Fibroblast of skin of scalp (primary cell): ENCODE measurements around the gene PPP3R1. TPM values are rescaled to one million over a fixed set of nuclear protein-coding genes. Genes with fewer than 3 reads are reported as not detected.
A peak's percentile ranks its signal among the peaks of the same experiment; 100 is the strongest.

Source experiments
- DNase-seq: peaks from one replicate; pipeline ENCODE4 v3.0.0-alpha.2; 2013
- polyA plus RNA-seq, 2 experiments: library from polyadenylated mRNA; unstranded; fragments of 120-200 nt; gene quantifications; one replicate each; pipeline ENCODE4 v1.2.1, GENCODE V29; 2013; ENCODE audit not compliant: insufficient read length in 2 of 2

PPP3R1 gene
- polyA plus RNA-seq (2013, experiment 1 of 2; ENCODE audit: insufficient read length), result 62.7 TPM
- polyA plus RNA-seq (2013, experiment 2 of 2; ENCODE audit: insufficient read length), result 67.4 TPM

DNA sequence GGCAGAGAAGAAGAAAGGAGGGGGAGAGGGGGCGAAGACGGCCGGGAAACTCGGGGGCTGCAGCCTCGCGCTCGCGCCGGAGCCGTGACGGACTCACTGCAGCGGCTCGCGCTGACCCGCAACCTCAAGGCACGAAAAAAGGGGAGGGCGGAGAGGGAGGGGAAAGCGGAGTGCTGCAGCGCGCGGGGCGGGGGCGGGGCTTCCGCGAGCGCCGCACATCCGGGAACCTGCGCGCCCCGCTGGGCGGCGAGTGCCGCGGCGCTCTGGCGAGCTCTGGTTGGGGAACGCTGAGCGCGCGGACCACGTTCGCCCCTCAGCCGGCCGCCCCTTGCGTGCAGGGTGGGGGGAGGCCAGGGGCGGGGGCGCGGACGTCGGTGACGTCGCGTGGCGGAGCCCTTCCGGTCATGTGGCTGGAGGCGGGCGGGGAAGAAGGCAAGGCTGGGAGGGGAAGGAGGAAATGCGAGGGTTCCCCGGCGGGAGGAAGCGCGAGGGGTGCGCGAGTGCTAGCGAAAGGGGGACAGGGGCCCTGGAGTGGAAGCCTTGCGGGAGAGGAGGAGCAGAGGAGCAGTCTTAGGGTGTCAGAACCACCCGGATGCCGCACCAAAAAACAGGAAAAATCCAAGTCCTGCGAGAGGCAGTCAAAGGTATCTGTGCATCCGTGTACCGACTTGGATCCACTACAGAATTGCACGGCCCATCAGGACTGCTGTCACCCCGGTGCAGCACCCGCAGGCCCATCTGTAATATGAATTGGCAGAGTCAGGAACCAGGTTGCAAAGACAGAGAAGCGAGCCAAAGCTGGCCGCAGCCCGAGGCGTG, at the start of gene PPP3R1:
Gene PPP3R1 (minus strand): TSS at position 133 of the 819 bp plus-strand sequence. CDS start 405 bp downstream, outside the sequence.
- peak; percentile 98 for DNase-seq

DNA sequence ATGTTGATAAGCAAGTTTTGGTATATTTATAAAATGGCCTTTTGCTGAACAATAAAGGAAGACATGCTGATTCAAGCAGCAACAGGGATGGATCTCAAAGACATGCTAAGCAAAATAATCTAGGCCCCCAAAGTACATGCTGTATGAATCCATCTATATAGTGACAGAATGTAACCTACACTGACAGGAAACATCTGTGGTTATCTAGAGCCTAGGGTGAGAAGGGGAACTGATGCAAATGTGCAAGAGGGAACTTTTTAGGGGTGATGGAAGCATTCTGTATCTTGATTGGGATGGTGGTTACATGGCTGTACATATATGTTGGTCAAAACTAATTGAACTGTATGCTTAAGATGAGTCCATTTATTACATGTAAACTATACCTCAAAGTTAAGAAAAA, 43.2 kb upstream of the PPP3R1 start:
- DNase-seq, result no peak

GRCh38 chr2:68294913-68295312, 42.6 kb upstream of the PPP3R1 start:
- DNase-seq, result no peak

DNA sequence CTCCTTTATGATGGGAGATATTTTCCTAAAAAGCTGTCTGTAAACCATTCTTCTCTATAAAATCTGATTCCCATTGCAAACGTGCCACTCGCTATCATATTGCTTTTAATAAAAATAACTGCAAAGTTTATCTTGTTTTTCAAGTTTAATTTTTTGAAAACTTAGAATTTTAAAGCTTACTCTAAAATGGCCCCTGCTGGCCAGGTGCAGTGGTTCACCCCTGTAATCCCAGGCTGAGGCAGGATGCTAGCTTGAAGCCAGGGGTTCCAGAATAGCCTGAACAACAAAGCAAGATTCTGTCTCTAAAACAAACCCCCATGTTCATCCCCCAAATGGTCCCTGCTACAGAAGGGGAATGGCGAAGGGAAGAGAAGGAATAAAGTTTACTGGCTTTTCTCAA, 41.9 kb upstream of the PPP3R1 start:
- no peak for DNase-seq

DNA sequence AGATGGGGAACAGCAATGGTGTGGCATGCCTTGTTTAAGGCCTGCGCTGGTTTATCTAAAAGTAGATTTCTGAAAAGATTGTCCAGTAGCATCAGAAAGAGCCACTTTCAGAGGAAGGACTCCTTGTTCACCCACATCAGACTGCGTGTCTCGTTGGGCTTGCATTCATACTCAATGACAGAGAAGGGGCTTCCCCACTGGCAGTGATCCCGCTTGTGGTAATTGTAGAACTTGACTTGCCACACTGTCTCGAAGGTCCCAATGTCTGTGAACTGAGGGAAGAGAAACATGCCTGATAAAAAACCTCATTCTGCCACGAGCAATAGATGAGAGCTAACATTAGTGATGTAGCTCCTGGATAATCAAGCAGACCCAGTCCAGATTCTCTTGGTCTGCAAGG, 41.4 kb upstream of the PPP3R1 start:
- no peak for DNase-seq

DNA sequence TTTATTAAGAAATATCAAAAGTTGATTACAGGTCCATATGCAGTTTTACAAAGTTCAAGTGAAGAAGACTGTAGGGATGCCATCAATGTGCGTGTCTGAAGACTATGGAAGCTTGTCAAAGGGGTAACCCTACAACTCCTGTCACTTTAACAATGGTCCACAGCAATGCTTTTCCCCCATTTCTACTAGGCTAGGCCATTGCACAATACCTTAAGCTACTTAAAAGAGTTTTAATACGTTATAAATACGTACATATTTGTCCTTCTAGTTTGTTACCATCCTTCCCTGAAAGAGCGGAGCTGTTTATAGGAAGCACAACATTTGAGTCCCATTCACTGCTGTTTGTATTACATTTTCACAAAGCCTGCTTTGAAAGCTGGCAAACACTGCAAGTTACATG, 40.7 kb upstream of the PPP3R1 start:
- DNase-seq, result no peak

DNA sequence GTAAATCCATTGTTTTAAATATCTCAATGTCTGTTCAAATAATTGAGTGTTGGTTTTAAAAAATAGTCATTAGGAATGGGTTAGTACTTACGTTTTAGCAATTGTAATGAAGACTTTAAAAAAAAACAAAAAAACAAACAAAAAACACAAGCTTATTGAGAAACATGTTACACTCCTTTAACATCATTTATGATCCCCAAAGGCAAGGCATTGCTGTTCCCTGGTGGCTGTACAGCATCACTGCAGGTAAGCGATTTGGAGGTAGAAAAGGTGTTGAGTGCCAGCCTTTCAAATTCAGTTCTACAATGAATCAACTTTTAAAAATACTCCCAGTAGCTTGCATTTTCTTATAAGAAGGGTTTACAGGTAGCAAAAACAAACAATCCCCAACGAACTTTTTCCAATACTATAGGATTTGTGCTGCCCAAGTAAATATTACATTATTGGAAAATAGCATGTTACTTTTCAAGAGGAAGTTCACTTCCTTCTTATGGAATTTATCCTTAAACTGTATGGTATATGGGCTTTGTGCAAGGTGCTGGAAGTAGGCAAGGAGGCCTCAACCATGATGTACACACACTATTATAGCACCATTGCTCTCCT, 39.9 kb upstream of the PPP3R1 start:
- DNase-seq, result peak; percentile 26

- no peak for DNase-seq
Observed at GRCh38 chr2:68291314-68291713, 39.0 kb upstream of the PPP3R1 start.

- DNase-seq, result no peak
Observed at GRCh38 chr2:68290901-68291300, 38.6 kb upstream of the PPP3R1 start.

DNA sequence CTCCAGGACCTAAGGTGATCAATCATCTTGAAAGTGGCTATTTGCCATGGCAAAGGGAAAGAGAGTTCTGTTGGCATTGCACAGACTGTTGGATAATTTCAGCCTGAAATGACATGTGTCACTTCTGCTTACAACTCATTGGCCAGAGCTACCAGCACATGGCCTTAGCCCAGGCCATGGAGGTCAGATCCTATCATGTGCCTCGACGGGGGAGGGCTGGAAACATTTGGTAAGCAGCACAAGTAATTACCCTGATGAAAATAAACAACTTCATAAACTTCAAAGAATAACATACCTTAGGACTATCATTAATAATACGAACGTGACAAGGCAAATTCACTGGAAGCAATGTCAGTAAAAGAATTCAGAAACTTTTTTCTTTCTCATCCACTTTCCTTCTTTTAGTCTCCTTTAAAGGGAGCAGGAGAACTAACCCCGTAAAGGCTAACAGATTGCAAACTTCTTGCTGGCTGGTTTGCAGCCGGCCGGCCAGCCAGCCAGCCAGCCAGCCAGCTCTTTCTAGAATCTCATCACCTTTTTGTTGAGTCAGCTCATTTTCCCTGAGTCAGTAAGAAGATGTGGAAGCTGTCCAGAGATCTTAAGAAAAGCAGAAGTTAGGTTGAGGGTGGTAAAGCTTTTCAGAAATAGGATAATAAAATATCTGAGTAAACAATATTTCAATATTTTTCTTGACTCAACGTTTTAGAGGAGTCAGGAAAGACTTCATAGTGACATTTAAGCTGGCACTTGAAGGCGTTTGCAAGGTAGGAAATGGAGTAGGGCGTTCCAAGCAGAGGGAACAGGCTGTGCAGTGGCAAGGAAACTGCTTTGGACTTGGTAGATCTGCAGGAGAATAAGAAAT, 35.5 kb upstream of the PPP3R1 start:
- peak; percentile 36 for DNase-seq

DNA sequence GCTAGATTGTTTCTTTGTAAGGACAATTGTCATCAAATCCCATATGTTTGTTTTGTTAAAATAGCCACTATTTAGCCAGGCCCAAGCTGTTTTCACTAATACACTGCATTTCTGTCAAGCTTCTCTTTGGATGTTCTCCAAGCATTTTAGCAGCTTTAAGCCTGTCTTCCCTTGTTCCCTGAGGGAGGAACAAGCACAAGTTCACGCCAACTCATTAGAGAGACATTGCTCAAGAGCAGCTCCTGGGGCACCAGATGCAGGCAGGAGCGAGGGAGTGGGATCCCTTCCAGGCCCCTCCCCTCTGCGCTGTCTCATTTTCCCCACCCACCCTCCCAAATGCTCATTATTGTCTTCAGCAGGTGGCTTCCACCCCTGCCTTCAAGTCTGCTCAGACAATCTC, 32.6 kb upstream of the PPP3R1 start:
- DNase-seq, result peak; percentile 65

- no peak for DNase-seq
Observed at GRCh38 chr2:68283419-68283812, 31.1 kb upstream of the PPP3R1 start.

- peak; percentile 45 for DNase-seq
Observed at GRCh38 chr2:68282811-68283418, 30.6 kb upstream of the PPP3R1 start.

- DNase-seq, result no peak
Observed at GRCh38 chr2:68280796-68281195, 28.5 kb upstream of the PPP3R1 start.

GRCh38 chr2:68280348-68280747, 28.0 kb upstream of the PPP3R1 start:
- DNase-seq, result no peak

- DNase-seq, result no peak
Observed at GRCh38 chr2:68279691-68280090, 27.4 kb upstream of the PPP3R1 start.

DNA sequence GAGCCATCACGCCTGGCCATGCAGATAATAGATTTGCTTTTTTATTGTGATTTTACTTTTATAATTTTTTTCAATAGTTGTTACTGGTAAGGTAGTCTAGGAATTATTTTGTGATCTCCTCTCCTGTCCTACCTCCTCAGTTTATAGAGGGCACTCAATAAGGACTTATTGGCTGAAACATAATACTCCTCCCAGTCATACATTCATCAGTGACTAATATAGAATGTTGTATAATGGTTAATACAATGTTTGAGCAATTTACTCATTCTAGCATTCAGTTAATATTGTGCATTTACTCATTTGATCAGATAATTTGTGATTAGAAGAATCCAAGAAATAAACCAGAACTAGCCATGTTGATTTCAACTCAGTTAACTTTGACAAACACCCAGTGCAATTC, 25.8 kb upstream of the PPP3R1 start:
- no peak for DNase-seq

GRCh38 chr2:68274022-68274421, 21.7 kb upstream of the PPP3R1 start:
- DNase-seq, result no peak

DNA sequence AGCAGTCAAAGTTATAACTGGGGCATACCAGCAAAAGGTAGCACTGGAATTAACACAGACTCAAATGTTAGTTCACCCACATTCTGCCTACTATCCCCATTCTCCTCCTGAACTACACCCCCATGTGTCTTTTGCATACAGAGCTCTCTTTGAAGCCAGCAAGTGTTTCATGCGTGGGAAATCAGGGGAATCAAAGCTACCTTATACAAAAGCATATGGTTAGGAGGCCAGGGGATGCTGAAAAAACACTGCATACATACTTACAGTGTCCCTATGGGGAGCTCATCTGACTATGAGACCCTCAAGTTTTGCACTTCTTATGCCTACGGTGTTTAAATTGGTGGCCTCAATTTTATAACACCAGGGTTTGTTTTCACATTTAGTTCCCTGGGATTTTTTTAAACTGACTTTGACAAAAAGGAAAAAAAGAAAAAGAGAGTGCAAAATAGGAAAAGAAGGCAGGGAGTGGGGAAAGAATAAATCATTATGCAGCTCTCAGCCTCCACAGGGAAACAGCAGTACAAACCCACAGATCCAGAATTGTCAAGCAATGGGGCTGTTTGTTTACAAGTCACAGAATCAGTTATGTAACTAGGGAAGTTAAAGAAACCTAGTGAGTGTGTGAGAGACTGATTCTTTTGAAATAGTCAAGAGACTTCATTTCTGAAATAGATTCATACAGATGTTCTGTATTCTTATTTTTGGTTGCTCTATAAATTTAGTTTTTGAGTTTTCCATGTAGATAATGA, 20.1 kb upstream of the PPP3R1 start:
- no peak for DNase-seq

- no peak for DNase-seq
Observed at GRCh38 chr2:68266655-68267054, 14.3 kb upstream of the PPP3R1 start.

- DNase-seq, result no peak
Observed at GRCh38 chr2:68263632-68264031, 11.3 kb upstream of the PPP3R1 start.

DNA sequence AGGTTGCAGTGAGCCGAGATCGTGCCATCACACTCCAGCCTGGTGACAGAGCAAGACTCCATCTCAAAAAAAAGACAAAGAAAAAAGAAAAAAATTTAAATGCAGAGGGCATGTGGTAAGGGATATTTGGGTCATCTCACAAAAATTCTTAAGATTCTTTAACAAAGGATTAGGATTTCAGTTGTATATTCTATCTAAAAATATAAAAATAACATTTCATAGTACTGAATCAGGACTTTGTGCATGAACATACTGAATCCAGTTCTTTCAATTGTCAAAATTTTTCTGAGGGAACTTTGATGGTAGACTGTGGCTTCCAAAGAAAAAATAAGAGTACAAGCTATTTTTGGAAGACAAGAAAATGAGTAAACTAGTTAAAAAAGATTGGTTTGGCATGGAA, 6.5 kb upstream of the PPP3R1 start:
- DNase-seq, result peak; percentile 61
